WTC11 (cell line): ENCODE results near the gene BDH1.

ENCODE experiments used
- AFF4 ChIP-seq: sonication (generic); formaldehyde crosslinking; IDR thresholded peaks from 2 replicates; pipeline ENCODE4 v1.8.1; 2023; ENCODE audit warnings: mild to moderate bottlenecking, missing genetic modification reagents, borderline replicate concordance
- ARID4B ChIP-seq: sonication (generic); formaldehyde crosslinking; IDR thresholded peaks from 2 replicates; pipeline ENCODE4 v1.8.0; 2023; ENCODE audit warnings: missing genetic modification reagents, mild to moderate bottlenecking, borderline replicate concordance
- ATF2 ChIP-seq: sonication (generic); formaldehyde crosslinking; IDR thresholded peaks from 2 replicates; pipeline ENCODE4 v1.8.1; 2022; ENCODE audit warnings: low read depth, missing genetic modification reagents, borderline replicate concordance
- CBFB ChIP-seq: sonication (generic); formaldehyde crosslinking; IDR thresholded peaks from 2 replicates; pipeline ENCODE4 v1.8.1; 2022; ENCODE audit warnings: mild to moderate bottlenecking, low read depth, missing genetic modification reagents
- CTCF ChIP-seq: fragments of 200-600 bp; IDR thresholded peaks from 2 replicates; pipeline ENCODE4 v1.8.0; 2022; ENCODE audit warnings: antibody characterized with exemption
- HMGXB4 ChIP-seq: sonication (generic); formaldehyde crosslinking; IDR thresholded peaks from 2 replicates; pipeline ENCODE4 v1.8.1; 2023; ENCODE audit warnings: mild to moderate bottlenecking, moderate library complexity, missing genetic modification reagents
- KAT7 ChIP-seq: sonication (generic); formaldehyde crosslinking; IDR thresholded peaks from 2 replicates; pipeline ENCODE4 v1.8.1; 2023; ENCODE audit warnings: missing genetic modification reagents, mild to moderate bottlenecking, borderline replicate concordance
- MLX ChIP-seq: sonication (generic); formaldehyde crosslinking; IDR thresholded peaks from 2 replicates; pipeline ENCODE4 v1.8.1; 2023; ENCODE audit warnings: mild to moderate bottlenecking, missing genetic modification reagents, moderate library complexity
- NFE2L1 ChIP-seq: sonication (generic); formaldehyde crosslinking; IDR thresholded peaks from 2 replicates; pipeline ENCODE4 v1.8.1; 2023; ENCODE audit warnings: missing genetic modification reagents
- NR1H2 ChIP-seq: sonication (generic); formaldehyde crosslinking; IDR thresholded peaks from 2 replicates; pipeline ENCODE4 v1.9.0; 2021; ENCODE audit warnings: mild to moderate bottlenecking, moderate library complexity, missing genetic modification reagents
- SMAD3 ChIP-seq: sonication (generic); formaldehyde crosslinking; IDR thresholded peaks from 2 replicates; pipeline ENCODE4 v1.8.0; 2022; ENCODE audit warnings: missing genetic modification reagents, mild to moderate bottlenecking, borderline replicate concordance
- ZNF232 ChIP-seq: sonication (generic); formaldehyde crosslinking; IDR thresholded peaks from 2 replicates; pipeline ENCODE4 v1.8.0; 2022; ENCODE audit warnings: mild to moderate bottlenecking, missing genetic modification reagents
- ZNF281 ChIP-seq: sonication (generic); formaldehyde crosslinking; IDR thresholded peaks from 2 replicates; pipeline ENCODE4 v1.8.0; 2023; ENCODE audit warnings: mild to moderate bottlenecking, missing genetic modification reagents

- TF ChIP-seq KAT7 (CRISPR knock-in tag) = no peak
- no peak for TF ChIP-seq CTCF
- TF ChIP-seq SMAD3 (CRISPR knock-in tag) = no peak
- TF ChIP-seq ZNF281 (CRISPR knock-in tag) = no peak
- TF ChIP-seq HMGXB4 (CRISPR knock-in tag) = no peak
- TF ChIP-seq NFE2L1 (CRISPR knock-in tag) = no peak
- TF ChIP-seq ARID4B (CRISPR knock-in tag) = no peak
- no peak for TF ChIP-seq NR1H2 (CRISPR knock-in tag)
- no peak for TF ChIP-seq ZNF232 (CRISPR knock-in tag)
- no peak for TF ChIP-seq CBFB (CRISPR knock-in tag)
- no peak for TF ChIP-seq AFF4 (CRISPR knock-in tag)
- no peak for TF ChIP-seq MLX (CRISPR knock-in tag)
- no peak for TF ChIP-seq ATF2 (CRISPR knock-in tag)
Measured at GRCh38 chr3:197498499-197499241, 57.1 kb downstream of the BDH1 start.
